HAP-1 (cell line): Measurements from ENCODE around the gene VCP.

Experiments
- DNase-seq, 2 experiments: peaks; one replicate each; pipeline ENCODE4 v3.0.0-alpha.2; 2016 to 2020; ENCODE audit warnings: low spot score in 2 of 2
- H3K27me3 ChIP-seq: fragments of 250-450 bp; sonication (Bioruptor Pico); 2 replicates; pipeline ENCODE4 v1.5.1; 2020; ENCODE audit warnings: low read depth, mild to moderate bottlenecking, moderate library complexity
- H3K36me3 ChIP-seq: fragments of 250-450 bp; sonication (Bioruptor Pico); replicated peaks from 2 replicates; pipeline ENCODE4 v1.5.1; 2020; ENCODE audit warnings: mild to moderate bottlenecking
- H3K4me1 ChIP-seq: fragments of 250-450 bp; sonication (Bioruptor Pico); 2 replicates; pipeline ENCODE4 v1.5.1; 2020; ENCODE audit warnings: mild to moderate bottlenecking
- H3K4me3 ChIP-seq: fragments of 250-450 bp; sonication (Bioruptor Pico); 2 replicates; pipeline ENCODE4 v1.5.1; 2020; ENCODE audit warnings: mild to moderate bottlenecking, moderate library complexity
- H3K9me3 ChIP-seq: fragments of 250-450 bp; sonication (Bioruptor Pico); 2 replicates; pipeline ENCODE4 v1.5.1; 2020; ENCODE audit warnings: mild to moderate bottlenecking, moderate library complexity
- in situ Hi-C: fragments of 300-500 bp; cut with MboI; formaldehyde crosslinking; loops from 3 replicates; pipeline ENCODE4 v1.14.3; 2020; ENCODE audit warnings: low sequenced_read_pairs, inconsistent platforms, mixed read lengths

VCP gene

DNA sequence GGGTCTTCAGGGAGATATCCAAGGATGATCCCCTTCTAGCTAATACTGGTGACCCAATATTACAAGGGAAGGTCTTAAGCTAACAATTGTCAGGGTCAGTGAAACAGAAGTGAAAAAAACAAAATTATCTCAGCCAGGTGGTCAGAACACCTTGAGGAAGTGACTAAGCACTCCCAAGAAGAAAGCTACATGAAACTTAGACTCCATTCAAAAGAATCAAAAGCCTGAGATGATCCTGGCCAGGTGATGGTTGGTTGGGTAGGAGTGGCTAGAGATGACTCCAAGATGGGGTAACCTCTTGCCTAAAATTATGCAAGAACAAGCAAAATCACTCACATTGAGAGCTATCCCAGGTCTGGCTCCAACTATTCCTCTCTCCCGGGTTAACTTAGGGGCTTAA is 5.4 kb downstream of the VCP start:
- Histone ChIP-seq H3K4me1 (peaks cover 9% of the 10 kb centered on the region; the same call in 1 of the 2 replicates), H3K4me3 (no peak overlapping the region), H3K9me3 (no peaks in the 10 kb centered on the region), H3K27me3 (no peaks in the 10 kb centered on the region), H3K36me3 (peaks cover 77% of the 10 kb centered on the region)
- no peak for DNase-seq
- in situ Hi-C loops = no loop called here

DNA sequence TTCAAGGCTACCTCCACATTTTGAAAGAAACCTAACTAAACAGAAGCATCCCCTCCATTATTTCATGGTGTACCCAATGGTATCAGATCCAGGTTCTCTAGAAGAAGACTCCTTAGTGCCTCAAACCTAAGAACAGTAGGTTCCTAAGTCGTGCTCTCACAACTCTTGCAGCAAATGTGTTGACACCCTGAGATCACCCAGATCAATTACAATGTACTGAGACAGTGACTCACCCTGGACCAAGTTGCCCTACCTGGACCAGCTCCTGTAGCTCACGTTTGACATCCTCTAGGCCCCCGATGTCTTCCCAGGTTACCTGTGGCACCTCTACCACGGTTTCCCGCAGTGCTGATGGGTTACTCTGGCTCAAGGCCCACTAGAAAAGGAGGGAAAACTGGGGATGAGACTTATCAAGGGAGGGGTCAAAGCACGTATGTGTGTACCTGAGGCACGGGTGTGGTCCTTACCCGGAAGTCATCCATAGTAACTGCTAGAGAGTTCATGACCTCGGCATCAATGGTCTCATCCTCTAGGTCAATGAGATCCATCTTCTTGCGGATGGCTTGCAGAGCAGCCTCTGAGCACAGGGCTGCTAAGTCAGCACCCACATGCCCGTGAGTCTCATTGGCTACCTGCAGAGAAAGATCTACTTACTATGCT is 11.7 kb downstream of the VCP start:
- DNase-seq = no peak
- H3K36me3 ChIP-seq = peaks cover 100% of the 10 kb centered on the region
- H3K4me3 ChIP-seq = no peak overlapping the region
- H3K27me3 ChIP-seq = no peaks in the 10 kb centered on the region
- H3K4me1 ChIP-seq = no peaks in the 10 kb centered on the region
- no peaks in the 10 kb centered on the region for H3K9me3 ChIP-seq
- in situ Hi-C loops = no loop called here

DNA sequence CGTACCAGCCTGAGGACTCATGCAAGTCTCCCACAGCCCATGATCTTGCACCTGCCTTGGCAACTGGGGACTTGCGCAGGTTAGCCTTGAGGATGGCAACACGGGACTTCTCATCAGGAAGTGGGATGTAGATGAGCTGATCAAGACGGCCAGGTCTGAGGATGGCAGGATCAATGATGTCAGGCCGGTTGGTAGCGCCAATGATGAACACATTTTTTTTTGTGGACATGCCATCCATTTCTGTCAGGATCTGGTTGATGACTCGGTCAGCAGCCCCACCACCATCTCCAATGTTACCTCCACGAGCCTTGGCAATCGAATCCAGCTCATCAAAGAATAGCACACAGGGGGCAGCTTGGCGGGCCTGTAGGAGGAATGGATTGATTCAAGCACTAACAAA is 13.0 kb downstream of the VCP start:
- no peak for DNase-seq
- in situ Hi-C loops = no loop called here
- no peak overlapping the region for H3K4me3 ChIP-seq
- no peaks in the 10 kb centered on the region for H3K4me1 ChIP-seq
- peaks cover 100% of the 10 kb centered on the region for H3K36me3 ChIP-seq
- no peaks in the 10 kb centered on the region for H3K9me3 ChIP-seq
- H3K27me3 ChIP-seq = no peaks in the 10 kb centered on the region

DNA sequence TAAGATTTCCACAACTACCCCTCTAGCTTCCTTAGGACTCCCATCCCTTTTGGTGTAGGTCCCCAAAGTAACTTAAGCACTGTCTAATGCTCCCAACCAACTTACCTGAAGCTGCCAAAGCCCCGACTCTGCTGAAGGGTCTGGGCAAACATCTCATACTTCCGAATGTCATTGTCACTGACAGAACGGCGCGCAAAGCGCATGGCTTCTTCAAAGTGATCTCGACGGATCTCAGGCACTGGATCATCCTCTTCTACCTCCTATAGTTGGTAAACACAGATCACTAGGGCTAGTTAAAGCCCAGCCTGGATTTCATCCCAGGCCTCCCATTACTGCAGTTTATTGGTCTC is 15.2 kb downstream of the VCP start:
- in situ Hi-C loops = no loop called here
- no peaks in the 10 kb centered on the region for H3K4me1 ChIP-seq
- no peak for DNase-seq
- H3K9me3 ChIP-seq = no peaks in the 10 kb centered on the region
- H3K4me3 ChIP-seq = no peak overlapping the region
- peaks cover 94% of the 10 kb centered on the region for H3K36me3 ChIP-seq
- no peaks in the 10 kb centered on the region for H3K27me3 ChIP-seq

DNA sequence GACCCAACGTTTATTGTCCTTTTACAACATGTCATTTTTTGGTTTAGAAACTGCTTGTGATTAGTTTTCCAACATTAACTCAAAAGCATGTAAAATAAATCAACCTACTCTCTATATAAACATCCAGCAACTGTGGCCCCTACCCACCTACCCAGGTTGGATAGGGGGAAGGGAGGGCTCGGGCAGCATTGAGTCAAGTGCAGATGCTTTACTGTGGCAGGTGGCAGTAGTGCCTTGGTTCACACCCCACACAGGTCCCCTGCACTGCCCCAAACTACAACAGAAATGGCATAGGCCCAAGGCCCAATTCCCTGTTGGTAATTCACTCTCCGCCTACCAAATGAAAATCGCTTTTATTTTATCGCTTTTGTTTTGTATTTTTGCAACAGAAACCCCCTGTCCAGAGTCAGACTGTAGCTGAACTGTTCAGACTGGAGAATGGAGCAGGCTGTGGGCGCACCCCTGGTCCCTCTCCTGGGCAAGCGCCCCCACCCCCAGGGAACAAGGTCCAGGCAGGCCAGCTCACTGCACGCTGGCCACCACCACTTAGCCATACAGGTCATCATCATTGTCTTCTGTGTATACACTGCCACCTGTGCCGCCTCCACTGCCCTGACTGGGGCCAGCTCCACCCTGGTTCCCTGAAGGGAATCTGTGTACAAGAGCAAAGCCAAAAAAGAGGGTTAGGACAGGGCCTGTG is 15.7 kb downstream of the VCP start:
- no peaks in the 10 kb centered on the region for H3K4me1 ChIP-seq
- DNase-seq = no peak
- in situ Hi-C loops = no loop called here
- H3K4me3 ChIP-seq = no peak overlapping the region
- peaks cover 93% of the 10 kb centered on the region for H3K36me3 ChIP-seq
- H3K9me3 ChIP-seq = no peaks in the 10 kb centered on the region
- no peaks in the 10 kb centered on the region for H3K27me3 ChIP-seq

DNA sequence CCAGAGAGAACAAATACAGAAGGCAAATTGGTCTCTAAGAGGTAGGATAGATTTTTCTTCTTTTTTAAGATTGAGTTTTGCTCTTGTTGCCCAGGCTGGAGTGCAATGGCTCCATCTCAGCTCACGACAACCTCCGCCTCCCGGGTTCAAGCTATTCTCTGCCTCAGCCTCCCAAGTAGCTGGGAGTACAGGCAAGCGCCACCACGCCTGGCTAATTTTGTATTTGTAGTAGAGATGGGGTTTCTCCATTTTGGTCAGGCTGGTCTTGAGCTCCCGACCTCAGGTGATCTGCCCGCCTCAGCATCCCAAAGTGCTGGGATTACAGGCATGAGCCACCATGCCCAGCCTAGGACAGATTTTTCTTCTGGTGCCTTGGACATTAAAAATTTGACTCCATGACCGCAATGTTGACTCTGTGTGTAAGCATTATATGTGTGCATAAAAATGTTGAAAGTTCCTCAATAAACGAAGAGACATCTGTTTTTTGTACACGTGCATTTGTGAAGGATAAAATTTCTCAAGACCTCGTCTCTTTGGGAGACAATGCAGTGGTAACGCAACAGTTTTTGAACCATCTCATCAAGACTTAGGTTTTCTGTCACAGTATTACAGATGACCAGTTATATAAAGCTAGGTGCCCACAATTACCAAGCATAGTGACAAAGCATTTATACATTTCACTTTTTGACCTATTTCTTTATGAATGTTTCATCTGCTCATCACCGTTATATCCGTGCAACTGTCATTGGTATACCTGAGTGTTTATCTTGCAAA is 17.4 kb downstream of the VCP start:
- Histone ChIP-seq H3K9me3 (no peaks in the 10 kb centered on the region), H3K27me3 (no peaks in the 10 kb centered on the region), H3K36me3 (peaks cover 82% of the 10 kb centered on the region), H3K4me3 (no peak overlapping the region), H3K4me1 (no peaks in the 10 kb centered on the region)
- in situ Hi-C loops = no loop called here
- DNase-seq = no peak

DNA sequence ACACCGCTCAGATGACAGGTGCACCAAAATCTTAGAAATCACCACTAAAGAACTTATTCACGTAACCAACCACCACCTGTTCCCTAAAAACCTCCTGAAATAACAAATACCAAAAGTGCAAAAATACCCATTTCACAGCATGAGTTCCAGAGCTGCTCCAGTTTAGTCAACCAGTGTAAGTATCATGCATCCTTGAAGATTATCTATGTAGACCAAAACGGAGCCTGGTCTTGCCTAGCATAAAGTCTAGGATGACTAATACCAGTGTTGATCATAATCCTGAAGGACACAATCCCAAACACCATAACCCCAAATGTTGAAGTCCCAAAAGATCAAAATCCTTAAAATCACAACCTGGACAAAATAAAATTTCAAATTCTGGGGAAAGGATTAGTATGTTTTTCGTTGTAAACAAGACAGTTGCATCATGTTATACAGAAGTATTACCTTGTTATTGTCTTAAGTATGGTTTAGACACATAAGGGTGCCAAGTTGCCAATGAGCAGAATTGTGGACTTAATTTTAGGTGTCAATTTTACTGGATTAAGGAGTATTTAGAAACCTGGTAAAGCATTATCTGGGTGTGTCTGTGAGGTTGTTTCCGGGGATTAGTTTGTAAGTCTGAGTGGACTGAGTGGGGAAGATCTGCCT is 18.1 kb downstream of the VCP start:
- no peak overlapping the region for H3K4me3 ChIP-seq
- no peaks in the 10 kb centered on the region for H3K4me1 ChIP-seq
- no peaks in the 10 kb centered on the region for H3K9me3 ChIP-seq
- peaks cover 76% of the 10 kb centered on the region for H3K36me3 ChIP-seq
- in situ Hi-C loops = no loop called here
- H3K27me3 ChIP-seq = no peaks in the 10 kb centered on the region
- no peak for DNase-seq

DNA sequence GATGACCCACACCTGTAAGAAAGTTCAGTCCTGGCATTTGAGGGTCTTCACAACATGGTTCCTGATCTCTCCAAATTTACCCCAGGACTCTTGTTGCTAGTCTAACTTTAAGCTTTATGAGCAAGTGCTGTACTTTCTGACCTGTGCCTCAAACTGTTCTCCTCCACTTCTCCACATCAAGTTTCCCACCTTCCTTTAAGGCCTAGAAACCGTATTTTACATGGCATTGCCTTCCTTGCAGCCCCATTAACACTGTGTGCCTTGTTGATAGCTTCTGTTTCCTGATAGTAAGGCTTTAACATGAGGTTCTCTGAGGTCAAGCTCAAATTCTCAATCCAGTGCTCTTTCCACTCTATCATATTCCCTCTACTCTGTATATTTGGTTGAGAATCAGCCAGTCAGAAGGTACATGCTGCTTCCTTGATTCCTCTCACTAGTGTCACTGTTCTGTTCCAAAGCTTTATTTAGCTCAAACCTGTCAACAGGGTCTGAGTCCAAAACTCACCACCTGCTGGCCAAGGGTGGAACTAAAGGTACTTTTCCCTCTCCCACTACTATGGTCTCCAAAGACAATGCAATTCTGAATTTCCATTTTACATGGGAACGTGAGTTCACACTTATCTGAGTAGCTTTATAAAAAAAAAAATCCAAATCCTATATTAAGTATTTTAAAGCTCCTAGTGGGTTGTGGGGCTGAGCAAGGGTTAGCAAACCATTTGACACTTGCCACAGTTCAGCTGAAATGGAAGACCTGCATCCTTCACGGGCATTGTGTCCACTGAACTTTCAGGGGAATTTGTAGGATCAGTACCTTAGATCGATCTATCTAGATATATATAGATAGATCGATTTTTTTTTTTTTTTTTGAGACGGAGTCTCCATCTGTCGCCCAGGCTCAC is 21.1 kb downstream of the VCP start:
- Histone ChIP-seq H3K4me3 (no peak overlapping the region), H3K4me1 (no peaks in the 10 kb centered on the region), H3K9me3 (no peaks in the 10 kb centered on the region), H3K36me3 (peaks cover 53% of the 10 kb centered on the region), H3K27me3 (no peaks in the 10 kb centered on the region)
- peak; percentile 57 to 78 for DNase-seq
- in situ Hi-C loops = no loop called here

DNA sequence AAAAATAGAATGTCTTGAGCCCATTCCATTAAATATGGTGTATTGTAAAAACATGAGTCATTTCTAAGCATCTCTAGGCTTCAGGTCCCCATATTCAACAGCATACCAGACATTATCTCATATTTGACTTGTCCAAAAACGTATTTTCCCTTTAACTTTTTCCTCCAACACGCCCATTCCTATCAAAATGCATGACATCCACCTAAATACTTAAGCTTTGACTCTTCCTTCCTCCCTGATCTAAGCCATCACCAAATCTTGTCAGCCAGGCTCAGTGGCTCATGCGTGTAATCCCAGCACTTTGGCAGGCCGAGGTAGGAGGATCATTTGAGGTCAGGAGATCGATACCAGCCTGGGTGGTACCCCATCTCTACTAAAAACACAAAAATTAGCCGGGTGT is 23.9 kb downstream of the VCP start:
- Histone ChIP-seq H3K4me3 (no peak overlapping the region), H3K36me3 (peaks cover 28% of the 10 kb centered on the region), H3K9me3 (no peaks in the 10 kb centered on the region), H3K27me3 (no peaks in the 10 kb centered on the region), H3K4me1 (no peaks in the 10 kb centered on the region)
- in situ Hi-C loops = no loop called here
- no peak for DNase-seq

DNA sequence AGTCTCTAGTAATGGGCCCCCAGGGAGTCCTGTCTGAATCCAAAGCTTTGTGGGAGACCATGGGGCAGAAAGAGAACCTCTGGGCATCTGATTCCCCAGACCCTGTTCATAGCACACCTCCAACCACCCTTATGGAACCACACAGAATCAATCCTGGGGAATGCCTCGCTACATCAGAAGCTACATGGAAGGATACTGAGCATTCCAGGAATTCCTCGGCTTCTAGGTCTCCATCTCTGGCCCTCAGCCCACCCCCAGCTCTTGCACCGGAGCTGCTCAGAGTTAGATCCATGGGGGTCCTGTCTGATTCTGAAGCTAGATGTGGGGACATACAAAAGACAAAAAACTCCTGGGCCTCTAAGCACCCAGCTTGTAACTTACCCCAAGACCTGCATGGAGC is 28.4 kb downstream of the VCP start:
- Histone ChIP-seq H3K9me3 (no peaks in the 10 kb centered on the region), H3K4me3 (no peak overlapping the region), H3K4me1 (no peaks in the 10 kb centered on the region), H3K36me3 (peaks cover 5% of the 10 kb centered on the region; the same call in 1 of the 2 replicates), H3K27me3 (no peaks in the 10 kb centered on the region)
- in situ Hi-C loops = no loop called here
- DNase-seq = no peak

DNA sequence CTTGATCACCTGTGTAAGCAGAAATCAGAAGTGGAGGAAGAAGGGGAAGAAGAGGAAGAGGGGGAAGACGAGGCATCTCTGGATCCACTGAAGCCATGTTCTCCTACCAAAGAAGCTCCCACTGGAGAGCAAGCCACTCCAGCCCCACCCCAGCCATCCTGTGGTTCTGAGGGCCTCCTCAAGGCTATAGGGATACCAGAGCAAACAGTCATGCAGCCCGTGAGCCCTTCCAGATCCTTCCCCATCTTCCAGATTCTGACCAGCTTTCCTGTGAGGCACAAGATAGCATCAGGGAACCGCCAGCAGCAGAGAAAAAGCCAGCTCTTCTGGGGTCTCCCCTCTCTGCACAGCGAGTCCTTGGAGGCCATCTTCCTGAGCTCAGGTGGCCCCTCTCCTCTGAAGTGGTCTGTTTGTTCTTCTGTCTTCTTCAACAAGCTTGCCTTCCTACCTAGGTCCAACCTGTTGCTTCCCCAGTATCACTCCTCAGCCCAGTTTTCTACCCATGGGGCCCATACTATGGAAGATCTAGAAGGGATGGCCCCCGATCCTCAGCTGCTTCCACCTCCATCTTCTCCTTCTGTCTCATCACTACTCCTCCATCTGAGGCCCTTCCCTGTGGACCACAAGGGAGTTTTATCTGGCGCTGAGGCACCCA is 29.4 kb downstream of the VCP start:
- in situ Hi-C loops = no loop called here
- H3K36me3 ChIP-seq = peaks cover 3% of the 10 kb centered on the region; the same call in 1 of the 2 replicates
- no peaks in the 10 kb centered on the region for H3K9me3 ChIP-seq
- H3K27me3 ChIP-seq = no peaks in the 10 kb centered on the region
- no peaks in the 10 kb centered on the region for H3K4me1 ChIP-seq
- no peak overlapping the region for H3K4me3 ChIP-seq
- DNase-seq = no peak

DNA sequence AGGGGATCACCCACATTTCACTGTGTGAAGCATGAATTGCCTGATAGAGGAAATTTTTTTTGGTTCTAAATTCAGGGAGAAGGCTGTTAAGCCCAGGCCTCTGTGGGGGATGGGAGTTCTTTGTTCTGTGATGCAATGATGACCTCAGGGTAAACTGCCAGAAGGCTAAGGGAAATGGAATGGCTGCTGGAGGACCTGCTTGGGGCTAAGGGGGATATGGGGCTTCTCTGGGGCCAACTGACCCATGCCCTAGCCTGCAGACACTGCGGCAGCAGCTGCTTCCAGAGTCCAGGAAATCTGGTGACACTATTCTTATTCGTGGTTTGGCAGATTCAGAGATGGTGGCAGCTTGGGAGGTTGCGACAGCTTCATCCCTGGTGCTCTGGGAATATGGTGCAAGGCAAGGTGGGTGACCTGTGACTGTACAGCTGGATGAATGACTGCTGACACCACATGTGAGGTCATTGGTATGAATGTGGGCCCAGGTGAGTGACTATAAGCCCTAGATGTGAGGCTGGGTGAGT is 30.3 kb downstream of the VCP start:
- Histone ChIP-seq H3K27me3 (no peaks in the 10 kb centered on the region), H3K9me3 (no peaks in the 10 kb centered on the region), H3K36me3 (no peaks in the 10 kb centered on the region), H3K4me1 (no peaks in the 10 kb centered on the region), H3K4me3 (no peak overlapping the region)
- in situ Hi-C loops = no loop called here
- no peak for DNase-seq
